Muscle of leg (tissue), 11 donors: Measurements from ENCODE around the gene SHISA6. TPM values are rescaled to one million over a fixed set of nuclear protein-coding genes. Genes with fewer than 3 reads are reported as not detected.
"Not testable (repeated sequence)": the region's sequence is repeated elsewhere in the genome, so short reads cannot be mapped to it uniquely, and the experiment has no call there.

Experiments used
- DNase-seq: peaks from one replicate; pipeline ENCODE4 v3.0.0; 2013
- H3K27ac ChIP-seq: one replicate; pipeline ENCODE4 v1.5.1; 2013; ENCODE audit warnings: mild to moderate bottlenecking, low read length, control low read depth
- H3K27me3 ChIP-seq: one replicate; pipeline ENCODE4 v1.6.1; 2013; ENCODE audit warnings: low read length; ENCODE audit not compliant: control insufficient read depth, insufficient read depth
- H3K36me3 ChIP-seq: one replicate; pipeline ENCODE4 v1.6.1; 2013; ENCODE audit warnings: low read length; ENCODE audit not compliant: control insufficient read depth, insufficient read depth
- H3K4me1 ChIP-seq: one replicate; pipeline ENCODE4 v1.6.1; 2013; ENCODE audit warnings: low read length; ENCODE audit not compliant: control insufficient read depth, insufficient read depth
- H3K4me3 ChIP-seq: one replicate; pipeline ENCODE4 v1.5.1; 2013; ENCODE audit warnings: low read length, control low read depth
- H3K9me3 ChIP-seq: replicated peaks from 2 replicates; pipeline ENCODE4 v1.6.1; 2013; ENCODE audit warnings: low read depth, low read length; ENCODE audit not compliant: control insufficient read depth
- WGBS: methylation state at CpG from one replicate; pipeline ENCODE4 v1.1.5; 2013; ENCODE audit warnings: missing lambda C conversion rate; ENCODE audit not compliant: insufficient coverage; 5-methylcytosine and 5-hydroxymethylcytosine counted together
- polyA plus RNA-seq, 8 donors: library from polyadenylated mRNA; unstranded; fragments of 120-200 nt; gene quantifications; one replicate each; pipeline versions ENCODE4 v1.2.1 to v1.2.3, GENCODE V29; 2013; ENCODE audit warnings: inconsistent platforms in 1 of 8, low replicate concordance in 1 of 8; ENCODE audit not compliant: insufficient read length in 8 of 8, insufficient read depth in 1 of 8
- total RNA-seq: library from RNA; stranded (reverse); fragments of 120-200 nt; gene quantifications from one replicate; pipeline ENCODE4 v1.2.4, GENCODE V29; 2013

The SHISA6 gene
- total and polyA plus RNA-seq, 9 donors: 3.2 to 19.3 (median 9.9) TPM

DNA sequence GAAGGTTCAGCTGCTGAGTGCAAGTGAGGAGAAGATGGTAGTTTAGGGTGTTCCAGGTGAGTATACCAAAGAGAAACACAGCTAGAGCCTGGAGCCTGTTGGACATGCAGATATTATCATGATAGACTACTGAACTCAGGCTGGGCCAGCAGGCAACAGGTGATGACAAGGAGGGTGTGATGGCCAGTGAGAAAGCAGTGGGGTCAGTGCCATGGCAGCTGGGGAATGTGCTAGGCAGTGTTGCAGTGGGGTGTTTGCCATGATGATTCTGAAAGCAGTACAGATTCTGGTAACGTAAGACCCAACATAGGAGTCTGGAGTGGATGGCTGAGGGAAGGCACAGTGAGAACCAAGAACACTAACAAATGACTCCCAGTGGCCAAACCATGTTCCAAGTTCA lies 57.4 kb downstream of the SHISA6 start:
- WGBS: no CpG with 5 or more reads among the region's 1 CpG
- DNase-seq: no peak
- no peaks in the 10 kb centered on the region for H3K27me3 ChIP-seq
- no peaks in the 10 kb centered on the region for H3K9me3 ChIP-seq
- H3K4me3 ChIP-seq: no peak overlapping the region
- H3K4me1 ChIP-seq: peaks cover 10% of the 10 kb centered on the region
- H3K27ac ChIP-seq: no peak overlapping the region
- H3K36me3 ChIP-seq: no peaks in the 10 kb centered on the region

DNA sequence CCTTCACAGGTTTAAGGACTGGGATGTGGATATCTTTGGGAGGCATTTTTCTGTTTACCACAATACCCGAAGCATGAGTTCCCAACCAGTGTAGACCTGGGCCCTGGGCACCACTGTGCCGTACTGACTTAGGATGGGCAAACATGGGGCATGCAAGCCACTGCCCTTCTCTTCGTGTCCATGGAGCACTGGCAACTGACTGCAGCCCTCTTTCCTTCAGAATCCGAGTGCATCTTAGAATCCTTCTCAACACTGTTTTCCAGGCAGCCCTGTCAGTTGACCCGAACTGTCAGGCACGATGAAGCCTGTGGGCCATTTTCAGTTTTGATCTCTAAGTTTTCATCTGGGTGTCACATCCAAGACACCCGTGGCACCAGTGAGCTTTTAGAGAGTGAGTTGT lies 59.2 kb downstream of the SHISA6 start:
- Histone ChIP-seq H3K36me3 (no peaks in the 10 kb centered on the region), H3K9me3 (no peaks in the 10 kb centered on the region), H3K4me1 (peaks cover 10% of the 10 kb centered on the region), H3K27ac (no peak overlapping the region), H3K4me3 (no peak overlapping the region), H3K27me3 (no peaks in the 10 kb centered on the region)
- WGBS: 93% methylated on average over 5 of the region's 7 CpGs
- no peak for DNase-seq

DNA sequence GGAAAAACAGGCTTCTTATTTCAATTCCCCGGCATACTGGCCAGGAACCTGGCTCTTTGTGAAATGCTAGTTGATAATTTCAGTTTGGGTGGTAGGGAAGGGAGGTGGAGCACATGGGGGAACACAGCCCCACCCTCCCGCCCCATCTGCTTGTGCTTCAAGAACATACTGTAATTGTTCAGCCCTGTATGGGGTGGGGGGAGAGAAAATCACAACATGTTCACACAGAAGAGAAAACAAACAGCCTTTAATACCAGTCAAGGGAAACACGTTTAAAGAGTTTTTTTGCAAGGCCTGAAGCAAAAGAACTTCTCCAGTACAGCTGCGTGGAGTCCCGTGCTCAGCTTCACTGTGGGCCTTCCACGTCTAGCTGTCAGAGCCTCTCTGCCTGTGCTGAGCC lies 59.7 kb downstream of the SHISA6 start:
- peak; percentile 25 for DNase-seq
- Histone ChIP-seq H3K27me3 (no peaks in the 10 kb centered on the region), H3K4me3 (no peak overlapping the region), H3K9me3 (no peaks in the 10 kb centered on the region), H3K36me3 (no peaks in the 10 kb centered on the region), H3K4me1 (peaks cover 10% of the 10 kb centered on the region), H3K27ac (peak overlapping the region; percentile 32)
- no CpG with 5 or more reads among the region's 6 CpGs for WGBS

DNA sequence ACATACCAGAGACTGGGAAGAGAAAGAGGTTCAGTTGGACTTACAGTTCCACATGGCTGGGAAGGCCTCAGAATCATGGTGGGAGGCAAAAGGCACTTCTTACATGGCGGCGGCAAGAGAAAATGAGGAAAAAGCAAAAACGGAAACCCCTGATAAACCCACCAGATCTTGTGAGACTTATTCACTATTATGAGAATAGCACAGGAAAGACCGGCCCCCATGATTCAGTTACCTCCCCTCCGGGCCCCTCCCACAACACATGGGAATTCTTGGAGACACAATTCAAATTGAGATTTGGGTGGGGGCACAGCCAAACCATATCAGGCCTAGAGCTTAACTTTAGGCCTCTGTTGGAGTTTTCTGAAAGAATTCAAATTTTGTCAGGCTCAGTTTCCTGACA lies 60.9 kb downstream of the SHISA6 start:
- WGBS: no CpG with 5 or more reads among the region's 5 CpGs

DNA sequence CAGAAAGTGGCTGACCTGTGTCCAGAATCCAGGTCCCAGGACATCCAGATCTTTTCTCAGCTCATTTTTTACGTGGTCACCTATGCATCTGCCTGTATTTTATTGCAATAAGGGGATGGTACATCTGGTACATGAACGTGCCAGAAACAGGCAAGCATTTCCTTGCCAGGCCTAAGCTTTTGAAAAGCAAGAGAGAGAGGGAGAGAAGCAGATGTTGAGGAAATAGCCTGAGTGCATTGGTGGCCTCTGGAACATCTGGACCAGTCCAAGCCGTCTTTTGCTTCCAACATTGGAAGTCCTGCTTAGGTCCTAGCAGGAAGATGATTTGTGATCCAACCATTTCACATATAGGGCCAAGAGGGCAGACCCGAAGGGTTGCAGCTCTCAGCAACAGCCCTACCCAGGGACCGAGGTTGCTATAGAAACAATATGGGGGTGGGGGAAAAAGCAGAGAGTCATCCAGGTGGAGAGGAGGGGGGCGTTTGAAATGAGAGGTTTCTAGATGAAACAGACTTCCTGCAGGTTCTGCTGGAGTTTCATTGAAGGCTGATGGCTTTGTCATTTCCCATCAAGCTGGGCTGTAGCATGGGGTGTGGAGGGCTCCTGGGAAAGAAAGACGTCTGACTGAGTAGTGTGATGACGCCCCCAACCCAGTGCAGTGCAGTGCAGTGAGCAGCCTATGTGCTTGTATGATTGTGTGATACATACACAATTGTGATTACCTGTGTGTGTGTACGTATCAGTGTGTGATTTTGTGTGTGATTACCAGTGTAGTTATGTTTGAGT lies 61.6 kb downstream of the SHISA6 start:
- Histone ChIP-seq H3K36me3 (no peaks in the 10 kb centered on the region), H3K9me3 (no peaks in the 10 kb centered on the region), H3K27me3 (no peaks in the 10 kb centered on the region), H3K27ac (no peak overlapping the region), H3K4me1 (peaks cover 10% of the 10 kb centered on the region), H3K4me3 (no peak overlapping the region)
- peak; percentile 96 for DNase-seq
- WGBS: 21% methylated on average over 5 of the region's 9 CpGs

More for the DNA sequence above, 60.9 kb downstream of the SHISA6 start:
- H3K4me1 ChIP-seq, H3K4me3 ChIP-seq, DNase-seq, H3K27me3 ChIP-seq, H3K9me3 ChIP-seq, H3K36me3 ChIP-seq: not testable (repeated sequence)
- peak overlapping the region; percentile 32 for H3K27ac ChIP-seq

DNA sequence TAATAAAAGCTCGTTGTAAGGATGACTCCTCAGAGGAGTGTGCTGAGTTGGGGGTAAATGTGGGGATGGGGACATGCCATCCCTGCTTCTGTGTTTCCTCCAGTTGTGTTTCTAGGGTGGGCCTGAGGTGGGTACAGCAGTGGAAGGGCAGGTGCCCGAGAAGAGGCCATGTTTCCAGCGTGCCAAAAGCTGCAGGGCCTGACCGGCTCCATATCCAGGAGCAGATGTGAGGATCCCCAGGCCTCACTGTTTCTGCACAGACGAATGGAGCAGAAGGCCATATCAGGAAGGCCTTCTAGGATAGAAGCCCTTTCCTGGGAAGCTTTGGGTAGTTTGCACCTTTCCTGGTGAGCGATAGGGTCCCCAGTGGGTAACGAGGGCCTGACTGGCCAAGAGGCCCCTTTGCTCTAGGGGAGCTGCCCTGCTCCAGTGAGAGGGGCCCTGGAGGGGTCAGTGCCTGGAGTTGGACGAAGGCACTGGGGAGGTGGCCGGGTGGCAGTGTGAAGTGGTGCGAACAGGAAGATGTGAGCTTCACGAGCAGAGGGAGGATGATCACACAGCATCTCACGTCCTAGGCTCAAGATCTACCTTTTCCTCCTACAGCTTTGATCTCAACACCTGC lies 62.9 kb downstream of the SHISA6 start:
- WGBS: 87% methylated on average over 7 of the region's 12 CpGs
- Histone ChIP-seq H3K4me1 (peaks cover 12% of the 10 kb centered on the region), H3K9me3 (no peaks in the 10 kb centered on the region), H3K27ac (no peak overlapping the region), H3K27me3 (no peaks in the 10 kb centered on the region), H3K36me3 (no peaks in the 10 kb centered on the region), H3K4me3 (no peak overlapping the region)
- DNase-seq: no peak

DNA sequence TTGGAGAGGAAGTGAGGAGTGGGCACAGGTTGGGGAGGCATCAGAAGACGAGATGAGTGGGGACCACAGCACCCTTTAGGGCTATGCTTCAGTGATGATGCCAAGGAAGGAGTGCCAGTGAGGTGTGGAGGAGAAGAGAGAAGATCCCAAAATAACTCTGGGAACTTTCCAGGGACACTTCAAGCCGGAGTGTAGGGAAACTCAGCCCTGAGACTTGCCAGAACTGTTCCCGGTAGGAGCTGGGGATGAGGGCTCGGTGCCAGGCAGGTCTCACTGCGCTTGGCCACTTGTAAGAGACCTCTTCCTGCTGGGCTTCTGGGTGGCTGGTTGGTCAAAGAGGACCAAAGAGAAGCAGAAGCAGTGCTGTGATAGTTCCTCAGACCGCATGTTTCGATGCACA lies 63.6 kb downstream of the SHISA6 start:
- no peaks in the 10 kb centered on the region for H3K27me3 ChIP-seq
- H3K36me3 ChIP-seq: no peaks in the 10 kb centered on the region
- 67% methylated on average over 7 of the region's 7 CpGs for WGBS
- no peak overlapping the region for H3K27ac ChIP-seq
- no peak overlapping the region for H3K4me3 ChIP-seq
- H3K4me1 ChIP-seq: peaks cover 12% of the 10 kb centered on the region
- no peak for DNase-seq
- H3K9me3 ChIP-seq: no peaks in the 10 kb centered on the region

DNA sequence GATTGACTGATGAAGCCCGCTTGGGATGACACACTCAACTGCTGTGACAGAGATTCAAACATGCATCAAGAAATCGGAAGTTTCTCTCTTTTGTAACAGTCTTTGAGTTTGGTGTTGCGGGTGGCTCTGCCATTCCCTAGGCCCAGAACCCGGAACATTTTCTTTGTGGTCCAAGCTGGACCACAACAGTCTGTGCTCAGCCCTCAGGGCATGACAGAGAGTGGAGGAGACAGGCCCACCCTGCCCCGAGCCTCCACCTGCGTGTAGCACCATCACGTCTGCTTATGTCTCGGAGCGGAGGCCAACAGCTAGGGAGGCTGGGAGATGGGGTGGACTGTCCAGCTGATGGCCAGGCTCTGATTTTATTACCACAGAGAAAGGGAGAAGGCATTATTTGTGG lies 64.5 kb downstream of the SHISA6 start:
- H3K4me3 ChIP-seq: no peak overlapping the region
- no peak for DNase-seq
- no peaks in the 10 kb centered on the region for H3K27me3 ChIP-seq
- WGBS: 93% methylated on average over 7 of the region's 9 CpGs
- no peak overlapping the region for H3K27ac ChIP-seq
- no peaks in the 10 kb centered on the region for H3K9me3 ChIP-seq
- H3K36me3 ChIP-seq: no peaks in the 10 kb centered on the region
- H3K4me1 ChIP-seq: peaks cover 12% of the 10 kb centered on the region

DNA sequence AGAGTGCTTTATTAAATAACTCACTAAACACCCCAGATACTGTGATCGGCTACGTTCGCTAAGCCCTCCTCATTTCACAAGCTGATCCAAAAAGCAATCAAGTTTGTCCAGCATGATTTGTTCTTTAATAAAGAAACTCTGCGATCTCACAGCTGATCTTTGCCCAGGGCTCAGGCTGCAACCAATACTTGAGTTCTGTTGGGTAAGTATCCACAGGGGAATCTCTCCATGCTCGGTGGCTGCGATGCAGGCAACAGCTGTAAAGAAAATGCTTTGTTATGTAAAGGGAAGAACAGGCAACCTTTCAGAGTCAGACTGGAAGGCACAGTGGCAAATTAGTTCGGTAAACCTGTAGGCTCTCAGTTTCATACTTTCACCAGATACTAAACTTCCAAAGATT lies 67.5 kb downstream of the SHISA6 start:
- Histone ChIP-seq H3K9me3 (no peaks in the 10 kb centered on the region), H3K4me3 (no peak overlapping the region), H3K36me3 (no peaks in the 10 kb centered on the region), H3K4me1 (peaks cover 3% of the 10 kb centered on the region), H3K27ac (no peak overlapping the region), H3K27me3 (no peaks in the 10 kb centered on the region)
- peak; percentile 26 for DNase-seq
- WGBS: 25% methylated on average over 5 of the region's 7 CpGs

DNA sequence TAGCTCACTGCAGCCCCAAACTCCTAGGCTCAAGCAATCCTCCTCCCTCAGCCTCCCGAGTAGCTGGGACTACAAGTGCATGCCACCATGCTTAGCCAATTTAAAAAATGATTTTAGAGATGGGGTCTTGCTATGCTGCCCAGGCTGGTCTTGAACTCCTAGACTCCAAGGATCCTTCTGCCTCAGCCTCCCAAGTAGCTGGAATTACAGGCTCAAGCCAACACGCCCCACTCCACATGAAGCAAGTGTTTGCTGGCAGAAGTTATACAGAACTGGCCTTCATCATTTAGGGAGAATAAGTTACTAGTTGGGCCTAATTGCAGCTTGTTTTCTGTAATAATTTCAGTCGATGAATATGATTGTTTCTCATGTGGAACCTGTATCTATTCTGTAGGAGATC lies 68.0 kb downstream of the SHISA6 start:
- H3K9me3 ChIP-seq: no peaks in the 10 kb centered on the region
- no peak overlapping the region for H3K4me3 ChIP-seq

More for the DNA sequence above, 68.0 kb downstream of the SHISA6 start:
- no peaks in the 10 kb centered on the region for H3K36me3 ChIP-seq
- peaks cover 3% of the 10 kb centered on the region for H3K4me1 ChIP-seq
- H3K27ac ChIP-seq: no peak overlapping the region
- 83% methylated on average over 1 of the region's 3 CpGs for WGBS
- no peaks in the 10 kb centered on the region for H3K27me3 ChIP-seq
- no peak for DNase-seq
